ENCODE results near the gene BMP10.

The BMP10 gene

DNA sequence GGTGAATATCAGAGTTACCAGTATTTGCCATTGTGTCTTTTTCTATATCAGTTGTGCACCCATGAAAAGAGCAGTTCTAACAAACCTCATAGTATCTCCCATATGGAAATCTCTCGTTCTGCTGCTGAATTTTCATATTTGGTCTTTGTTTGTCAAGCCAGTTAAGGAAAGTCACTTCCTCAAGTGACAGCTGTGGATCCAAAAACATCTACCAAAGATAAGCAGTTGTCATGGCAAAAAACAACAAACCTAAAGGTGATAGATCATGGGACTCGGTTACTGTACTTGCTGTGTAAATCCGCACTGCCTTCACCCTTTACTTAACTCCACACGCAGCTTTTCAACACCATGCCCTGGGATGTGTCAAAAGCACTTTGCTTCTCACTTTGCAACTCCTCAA, 17.3 kb downstream of the BMP10 start:
- Histone ChIP-seq H3K9ac (no peak overlapping the region), H3K4me3 (IDR thresholded peaks at IDR 0.05; ENCODE audit: insufficient read depth, low read depth, low read length) (no peak overlapping the region), H3K4me1 (ENCODE audit: low read depth, poor library complexity, severe bottlenecking) (peaks cover 10% of the 10 kb centered on the region), H3K27ac (no peak overlapping the region), H3K79me2 (ENCODE audit: insufficient read depth, low read depth) (no peaks in the 10 kb centered on the region), H3K36me3 (ENCODE audit: insufficient read depth) (no peaks in the 10 kb centered on the region), H3K4me2 (no peak overlapping the region), H3K27me3 (ENCODE audit: insufficient read depth, low read depth) (no peaks in the 10 kb centered on the region), H2AFZ (ENCODE audit: low read depth) (no peak overlapping the region), H4K20me1 (ENCODE audit: insufficient read depth) (no peaks in the 10 kb centered on the region)
- TF ChIP-seq, protein P1, sequence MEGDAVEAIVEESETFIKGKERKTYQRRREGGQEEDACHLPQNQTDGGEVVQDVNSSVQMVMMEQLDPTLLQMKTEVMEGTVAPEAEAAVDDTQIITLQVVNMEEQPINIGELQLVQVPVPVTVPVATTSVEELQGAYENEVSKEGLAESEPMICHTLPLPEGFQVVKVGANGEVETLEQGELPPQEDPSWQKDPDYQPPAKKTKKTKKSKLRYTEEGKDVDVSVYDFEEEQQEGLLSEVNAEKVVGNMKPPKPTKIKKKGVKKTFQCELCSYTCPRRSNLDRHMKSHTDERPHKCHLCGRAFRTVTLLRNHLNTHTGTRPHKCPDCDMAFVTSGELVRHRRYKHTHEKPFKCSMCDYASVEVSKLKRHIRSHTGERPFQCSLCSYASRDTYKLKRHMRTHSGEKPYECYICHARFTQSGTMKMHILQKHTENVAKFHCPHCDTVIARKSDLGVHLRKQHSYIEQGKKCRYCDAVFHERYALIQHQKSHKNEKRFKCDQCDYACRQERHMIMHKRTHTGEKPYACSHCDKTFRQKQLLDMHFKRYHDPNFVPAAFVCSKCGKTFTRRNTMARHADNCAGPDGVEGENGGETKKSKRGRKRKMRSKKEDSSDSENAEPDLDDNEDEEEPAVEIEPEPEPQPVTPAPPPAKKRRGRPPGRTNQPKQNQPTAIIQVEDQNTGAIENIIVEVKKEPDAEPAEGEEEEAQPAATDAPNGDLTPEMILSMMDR (conservative IDR thresholded peaks at IDR 0.05; ENCODE audit: low read depth, low read length) = no peak

DNA sequence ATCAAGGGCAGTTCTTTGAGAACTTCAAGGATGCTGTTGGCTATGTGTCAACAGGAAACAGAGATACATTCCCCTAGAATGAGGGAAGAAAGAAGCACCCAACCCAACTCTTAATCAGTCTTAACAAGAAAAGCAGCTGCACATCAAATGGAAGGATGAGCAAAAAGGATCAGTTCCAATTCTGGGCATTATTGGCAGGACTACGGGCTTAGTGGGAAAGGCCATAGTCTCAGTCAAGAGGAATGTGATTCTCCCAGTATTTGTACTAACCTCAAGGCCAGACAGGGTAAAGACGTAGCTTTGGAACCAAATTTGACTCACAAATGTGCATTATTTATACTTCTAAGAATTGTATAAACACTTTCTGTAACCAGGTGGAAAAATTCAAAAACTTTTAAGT, 18.2 kb downstream of the BMP10 start:
- Histone ChIP-seq H3K4me2 (no peak overlapping the region), H2AFZ (ENCODE audit: low read depth) (no peak overlapping the region), H3K79me2 (ENCODE audit: insufficient read depth, low read depth) (no peaks in the 10 kb centered on the region), H3K4me1 (ENCODE audit: low read depth, poor library complexity, severe bottlenecking) (peaks cover 8% of the 10 kb centered on the region), H3K36me3 (ENCODE audit: insufficient read depth) (no peaks in the 10 kb centered on the region), H4K20me1 (ENCODE audit: insufficient read depth) (no peaks in the 10 kb centered on the region), H3K4me3 (IDR thresholded peaks at IDR 0.05; ENCODE audit: insufficient read depth, low read depth, low read length) (no peak overlapping the region), H3K27me3 (ENCODE audit: insufficient read depth, low read depth) (no peaks in the 10 kb centered on the region), H3K9ac (no peak overlapping the region), H3K27ac (no peak overlapping the region)
- TF ChIP-seq, protein P1 (conservative IDR thresholded peaks at IDR 0.05; ENCODE audit: low read depth, low read length) = no peak

DNA sequence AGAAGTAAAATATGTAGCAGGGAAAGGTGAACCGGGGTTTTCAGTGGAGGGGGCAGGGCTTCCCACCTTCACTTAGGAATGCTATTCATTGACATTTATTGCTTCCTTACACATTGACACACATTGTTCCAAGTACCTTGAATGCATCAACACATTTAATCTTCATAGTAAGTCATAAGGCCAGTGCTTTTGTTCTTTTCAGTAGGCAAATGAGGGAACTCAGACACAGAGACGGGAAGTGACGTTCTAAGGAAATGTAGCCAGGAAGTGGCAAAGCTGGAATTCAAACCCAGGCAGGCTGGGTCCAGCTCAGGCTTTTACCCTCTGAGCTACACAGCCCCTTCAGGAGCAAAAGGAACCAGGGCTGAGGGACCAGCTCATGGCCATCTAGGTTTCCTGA, 20.7 kb downstream of the BMP10 start:
- Histone ChIP-seq H3K9ac (no peak overlapping the region), H3K36me3 (ENCODE audit: insufficient read depth) (no peaks in the 10 kb centered on the region), H4K20me1 (ENCODE audit: insufficient read depth) (no peaks in the 10 kb centered on the region), H3K4me2 (no peak overlapping the region), H3K27me3 (ENCODE audit: insufficient read depth, low read depth) (no peaks in the 10 kb centered on the region), H3K79me2 (ENCODE audit: insufficient read depth, low read depth) (no peaks in the 10 kb centered on the region), H3K4me3 (IDR thresholded peaks at IDR 0.05; ENCODE audit: insufficient read depth, low read depth, low read length) (no peak overlapping the region), H3K4me1 (ENCODE audit: low read depth, poor library complexity, severe bottlenecking) (no peaks in the 10 kb centered on the region), H2AFZ (ENCODE audit: low read depth) (no peak overlapping the region), H3K27ac (no peak overlapping the region)
- TF ChIP-seq, protein P1 (conservative IDR thresholded peaks at IDR 0.05; ENCODE audit: low read depth, low read length) = no peak

DNA sequence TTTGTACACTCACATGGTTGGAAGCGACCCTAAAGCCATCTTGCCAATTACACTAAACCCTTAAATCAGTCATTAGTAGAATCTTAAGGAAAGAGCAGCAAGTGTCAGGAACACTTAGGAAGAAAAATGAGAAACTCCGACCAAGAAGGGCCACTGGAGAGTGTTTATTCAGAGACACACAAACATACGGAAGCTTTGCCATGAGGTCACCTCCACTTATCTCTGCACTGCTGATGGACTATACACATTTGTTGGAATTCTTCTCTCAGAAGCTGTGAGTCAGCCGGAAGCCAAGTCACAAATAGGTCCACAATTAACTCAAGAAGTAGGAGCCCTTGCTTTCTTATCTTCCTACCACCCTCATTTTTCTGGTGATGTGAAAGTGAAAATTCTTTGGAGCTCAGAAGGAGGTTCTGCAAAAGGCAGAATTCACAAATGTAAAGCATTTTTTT, 21.6 kb downstream of the BMP10 start:
- H3K79me2 ChIP-seq (ENCODE audit: insufficient read depth, low read depth) = no peaks in the 10 kb centered on the region
- no peaks in the 10 kb centered on the region for H3K36me3 ChIP-seq (ENCODE audit: insufficient read depth)
- H3K27me3 ChIP-seq (ENCODE audit: insufficient read depth, low read depth) = no peaks in the 10 kb centered on the region
- H3K4me2 ChIP-seq = no peak overlapping the region
- H4K20me1 ChIP-seq (ENCODE audit: insufficient read depth) = no peaks in the 10 kb centered on the region
- no peak overlapping the region for H3K4me3 ChIP-seq (IDR thresholded peaks at IDR 0.05; ENCODE audit: insufficient read depth, low read depth, low read length)
- H3K4me1 ChIP-seq (ENCODE audit: low read depth, poor library complexity, severe bottlenecking) = no peaks in the 10 kb centered on the region
- H3K9ac ChIP-seq = no peak overlapping the region
- TF ChIP-seq, protein P1 (conservative IDR thresholded peaks at IDR 0.05; ENCODE audit: low read depth, low read length) = no peak
- no peak overlapping the region for H3K27ac ChIP-seq
- H2AFZ ChIP-seq (ENCODE audit: low read depth) = no peak overlapping the region

Measured in KMS-11 (cell line).